ENCODE measurements around the gene SPRR2G. TPM values are rescaled to one million over a fixed set of nuclear protein-coding genes. Genes with fewer than 3 reads are reported as not detected.
"Not testable (repeated sequence)": the region's sequence is repeated elsewhere in the genome, so short reads cannot be mapped to it uniquely, and the experiment has no call there.

The SPRR2G gene
- total RNA-seq (not detected), polyA plus RNA-seq (not detected)

GRCh38 chr1:153150846-153151245 is at the start of gene SPRR2G:
TSS of gene SPRR2G (minus strand) at chr1:153150890. CDS start at chr1:153150110, 780 bp downstream.
- DNase-seq (no peak), ATAC-seq (ENCODE audit: low read depth in 2 of 2) (no peak)
- Mint-ChIP-seq H3K27ac (no peak within 1 kb of the TSS), H3K36me3 (no peaks in the 10 kb centered on the region), H3K9me3 (peaks cover 0 to 10% (median 0%) of the 10 kb centered on the region in 7 donors), H3K4me1 (no peaks in the 10 kb centered on the region), H3K27me3 (peaks cover 33% of the 10 kb centered on the region), H3K4me3 (no peak within 1 kb of the TSS)
- Histone ChIP-seq H3K9me3 (ENCODE audit: control insufficient read depth in 2 of 2, low read length in 2 of 2) (no peaks in the 10 kb centered on the region), H3K36me3 (ENCODE audit: control insufficient read depth, insufficient read depth, low read length) (no peaks in the 10 kb centered on the region), H3K27ac (ENCODE audit: insufficient read depth, low read length, poor library complexity, severe bottlenecking) (no peak within 1 kb of the TSS), H3K27me3 (ENCODE audit: control insufficient read depth, insufficient read depth, low read length) (peaks cover 19% of the 10 kb centered on the region), H3K4me1 (ENCODE audit: control insufficient read depth, insufficient read depth, low read length, poor library complexity, severe bottlenecking) (no peaks in the 10 kb centered on the region), H3K4me3 (ENCODE audit: low read depth, low read length) (no peak within 1 kb of the TSS)

GRCh38 chr1:153195216-153195615 is 44.5 kb upstream of the SPRR2G start:
- no peak overlapping the region for H3K4me3 Mint-ChIP-seq
- Histone ChIP-seq H3K9me3 (ENCODE audit: control insufficient read depth in 2 of 2, low read length in 2 of 2) (no peaks in the 10 kb centered on the region), H3K36me3 (ENCODE audit: control insufficient read depth, insufficient read depth, low read length) (no peaks in the 10 kb centered on the region), H3K4me3 (ENCODE audit: low read depth, low read length) (no peak overlapping the region), H3K27me3 (ENCODE audit: control insufficient read depth, insufficient read depth, low read length) (peaks cover 20% of the 10 kb centered on the region), H3K4me1 (ENCODE audit: control insufficient read depth, insufficient read depth, low read length, poor library complexity, severe bottlenecking) (no peaks in the 10 kb centered on the region), H3K27ac (ENCODE audit: insufficient read depth, low read length, poor library complexity, severe bottlenecking) (no peak overlapping the region)
- H3K36me3 Mint-ChIP-seq = no peaks in the 10 kb centered on the region
- DNase-seq (no peak), ATAC-seq (ENCODE audit: low read depth in 2 of 2) (no peak)
- no peaks in the 10 kb centered on the region for H3K4me1 Mint-ChIP-seq
- H3K27ac Mint-ChIP-seq = no peak overlapping the region
- peaks cover 0 to 4% (median 0%) of the 10 kb centered on the region in 7 donors for H3K9me3 Mint-ChIP-seq
- H3K27me3 Mint-ChIP-seq = peaks cover 4% of the 10 kb centered on the region

- ATAC-seq (ENCODE audit: low read depth in 2 of 2) (no peak), DNase-seq (no peak)
- Mint-ChIP-seq H3K4me1 (no peaks in the 10 kb centered on the region), H3K36me3 (no peaks in the 10 kb centered on the region), H3K4me3 (no peak overlapping the region), H3K27me3 (peaks cover 4% of the 10 kb centered on the region), H3K27ac (no peak overlapping the region), H3K9me3 (peaks cover 0 to 1% (median 0%) of the 10 kb centered on the region in 7 donors)
- Histone ChIP-seq H3K27ac (ENCODE audit: insufficient read depth, low read length, poor library complexity, severe bottlenecking) (no peak overlapping the region), H3K27me3 (ENCODE audit: control insufficient read depth, insufficient read depth, low read length) (peaks cover 20% of the 10 kb centered on the region), H3K9me3 (ENCODE audit: control insufficient read depth in 2 of 2, low read length in 2 of 2) (no peaks in the 10 kb centered on the region), H3K36me3 (ENCODE audit: control insufficient read depth, insufficient read depth, low read length) (no peaks in the 10 kb centered on the region), H3K4me3 (ENCODE audit: low read depth, low read length) (no peak overlapping the region), H3K4me1 (ENCODE audit: control insufficient read depth, insufficient read depth, low read length, poor library complexity, severe bottlenecking) (no peaks in the 10 kb centered on the region)
These were observed 43.8 kb upstream of the SPRR2G start for GRCh38 chr1:153194331-153195050.

- Histone ChIP-seq H3K27ac (ENCODE audit: insufficient read depth, low read length, poor library complexity, severe bottlenecking) (no peak overlapping the region), H3K4me1 (ENCODE audit: control insufficient read depth, insufficient read depth, low read length, poor library complexity, severe bottlenecking) (no peaks in the 10 kb centered on the region), H3K27me3 (ENCODE audit: control insufficient read depth, insufficient read depth, low read length) (peaks cover 18% of the 10 kb centered on the region), H3K36me3 (ENCODE audit: control insufficient read depth, insufficient read depth, low read length) (no peaks in the 10 kb centered on the region), H3K9me3 (ENCODE audit: control insufficient read depth in 2 of 2, low read length in 2 of 2) (no peaks in the 10 kb centered on the region), H3K4me3 (ENCODE audit: low read depth, low read length) (no peak overlapping the region)
- Mint-ChIP-seq H3K9me3 (peaks cover 0 to 2% (median 0%) of the 10 kb centered on the region in 7 donors), H3K27ac (no peak overlapping the region), H3K4me1 (no peaks in the 10 kb centered on the region), H3K4me3 (no peak overlapping the region), H3K36me3 (no peaks in the 10 kb centered on the region), H3K27me3 (peaks cover 4% of the 10 kb centered on the region)
- DNase-seq = no peak
- no peak for ATAC-seq (ENCODE audit: low read depth in 2 of 2)
These were observed 42.0 kb upstream of the SPRR2G start for GRCh38 chr1:153192697-153193096.

GRCh38 chr1:153190373-153190772 is 39.7 kb upstream of the SPRR2G start:
- Histone ChIP-seq H3K27me3 (ENCODE audit: control insufficient read depth, insufficient read depth, low read length) (peaks cover 18% of the 10 kb centered on the region), H3K9me3 (ENCODE audit: control insufficient read depth in 2 of 2, low read length in 2 of 2) (no peaks in the 10 kb centered on the region), H3K4me1 (ENCODE audit: control insufficient read depth, insufficient read depth, low read length, poor library complexity, severe bottlenecking) (no peaks in the 10 kb centered on the region), H3K36me3 (ENCODE audit: control insufficient read depth, insufficient read depth, low read length) (no peaks in the 10 kb centered on the region), H3K4me3 (ENCODE audit: low read depth, low read length) (no peak overlapping the region), H3K27ac (ENCODE audit: insufficient read depth, low read length, poor library complexity, severe bottlenecking) (no peak overlapping the region)
- H3K4me3 Mint-ChIP-seq = no peak overlapping the region
- H3K9me3 Mint-ChIP-seq = peaks cover 0 to 17% (median 6%) of the 10 kb centered on the region in 7 donors
- no peak overlapping the region for H3K27ac Mint-ChIP-seq
- no peaks in the 10 kb centered on the region for H3K4me1 Mint-ChIP-seq
- peaks cover 8% of the 10 kb centered on the region for H3K27me3 Mint-ChIP-seq
- no peaks in the 10 kb centered on the region for H3K36me3 Mint-ChIP-seq
- ATAC-seq (ENCODE audit: low read depth in 2 of 2) (no peak), DNase-seq (no peak)

- DNase-seq; H3K4me3 ChIP-seq (ENCODE audit: low read depth, low read length); H3K27ac ChIP-seq (ENCODE audit: insufficient read depth, low read length, poor library complexity, severe bottlenecking); H3K9me3 ChIP-seq (ENCODE audit: control insufficient read depth in 2 of 2, low read length in 2 of 2); H3K4me1 ChIP-seq (ENCODE audit: control insufficient read depth, insufficient read depth, low read length, poor library complexity, severe bottlenecking); H3K36me3 ChIP-seq (ENCODE audit: control insufficient read depth, insufficient read depth, low read length); H3K4me1 Mint-ChIP-seq; H3K4me3 Mint-ChIP-seq; H3K36me3 Mint-ChIP-seq; H3K27ac Mint-ChIP-seq; ATAC-seq (ENCODE audit: low read depth in 2 of 2): not testable (repeated sequence)
- peaks cover 0 to 29% (median 6%) of the 10 kb centered on the region in 7 donors for H3K9me3 Mint-ChIP-seq
- peaks cover 14% of the 10 kb centered on the region for H3K27me3 ChIP-seq (ENCODE audit: control insufficient read depth, insufficient read depth, low read length)
- peaks cover 10% of the 10 kb centered on the region for H3K27me3 Mint-ChIP-seq
These were observed 37.6 kb upstream of the SPRR2G start for GRCh38 chr1:153188301-153188700.

GRCh38 chr1:153180556-153180955 is 29.9 kb upstream of the SPRR2G start:
- Mint-ChIP-seq H3K27me3 (peaks cover 19% of the 10 kb centered on the region), H3K36me3 (no peaks in the 10 kb centered on the region), H3K9me3 (peaks cover 0 to 16% (median 1%) of the 10 kb centered on the region in 7 donors), H3K4me1 (no peaks in the 10 kb centered on the region), H3K27ac (no peak overlapping the region), H3K4me3 (no peak overlapping the region)
- Histone ChIP-seq H3K4me3 (ENCODE audit: low read depth, low read length) (no peak overlapping the region), H3K36me3 (ENCODE audit: control insufficient read depth, insufficient read depth, low read length) (no peaks in the 10 kb centered on the region), H3K27me3 (ENCODE audit: control insufficient read depth, insufficient read depth, low read length) (peaks cover 7% of the 10 kb centered on the region), H3K4me1 (ENCODE audit: control insufficient read depth, insufficient read depth, low read length, poor library complexity, severe bottlenecking) (no peaks in the 10 kb centered on the region), H3K27ac (ENCODE audit: insufficient read depth, low read length, poor library complexity, severe bottlenecking) (no peak overlapping the region), H3K9me3 (ENCODE audit: control insufficient read depth in 2 of 2, low read length in 2 of 2) (no peaks in the 10 kb centered on the region)
- no peak for ATAC-seq (ENCODE audit: low read depth in 2 of 2)
- DNase-seq = no peak

- Mint-ChIP-seq H3K9me3 (peaks cover 0 to 4% (median 0%) of the 10 kb centered on the region in 7 donors), H3K27ac (no peak overlapping the region), H3K36me3 (no peaks in the 10 kb centered on the region), H3K4me3 (no peak overlapping the region), H3K27me3 (peaks cover 15% of the 10 kb centered on the region), H3K4me1 (no peaks in the 10 kb centered on the region)
- DNase-seq (no peak), ATAC-seq (ENCODE audit: low read depth in 2 of 2) (no peak)
- Histone ChIP-seq H3K9me3 (ENCODE audit: control insufficient read depth in 2 of 2, low read length in 2 of 2) (no peaks in the 10 kb centered on the region), H3K27ac (ENCODE audit: insufficient read depth, low read length, poor library complexity, severe bottlenecking) (no peak overlapping the region), H3K4me1 (ENCODE audit: control insufficient read depth, insufficient read depth, low read length, poor library complexity, severe bottlenecking) (no peaks in the 10 kb centered on the region), H3K4me3 (ENCODE audit: low read depth, low read length) (no peak overlapping the region), H3K27me3 (ENCODE audit: control insufficient read depth, insufficient read depth, low read length) (peaks cover 7% of the 10 kb centered on the region), H3K36me3 (ENCODE audit: control insufficient read depth, insufficient read depth, low read length) (no peaks in the 10 kb centered on the region)
These were observed 28.2 kb upstream of the SPRR2G start for GRCh38 chr1:153178922-153179321.
